Tibial artery (tissue), 4 donors: Measurements from ENCODE around the gene KIF3B.
"Not testable (repeated sequence)": the region's sequence is repeated elsewhere in the genome, so short reads cannot be mapped to it uniquely, and the experiment has no call there.

ENCODE experiments used
- DNase-seq, 2 donors: peaks; one replicate each; pipeline ENCODE4 v3.0.0-alpha.2; 2019
- H3K27ac ChIP-seq, 2 donors: fragments of 200-600 bp; sonication (generic) in 1 of 2; 1 replicate in 1 of 2; 2 replicates in 1 of 2; pipeline ENCODE4 v1.5.1; 2018 to 2019; ENCODE audit warnings: mild to moderate bottlenecking in 1 of 2
- H3K27me3 ChIP-seq, 2 donors: fragments of 200-600 bp; sonication (generic) in 1 of 2; one replicate each; pipeline versions ENCODE4 v1.5.1 to v1.6.0; 2016 to 2019
- H3K36me3 ChIP-seq, 3 donors: fragments of 200-600 bp; sonication (generic) in 2 of 3; one replicate each; pipeline ENCODE4 v1.5.1; 2016 to 2019; ENCODE audit warnings: mild to moderate bottlenecking in 2 of 3
- H3K4me1 ChIP-seq, 4 donors: fragments of 200-600 bp; sonication (generic) in 2 of 4; 1 replicate in 3 of 4; 2 replicates in 1 of 4; pipeline ENCODE4 v1.5.1; 2016 to 2019
- H3K4me3 ChIP-seq, 2 donors: fragments of 200-600 bp; sonication (generic) in 1 of 2; 1 replicate in 1 of 2; 2 replicates in 1 of 2; pipeline ENCODE4 v1.5.1; 2018 to 2019; ENCODE audit warnings: mild to moderate bottlenecking in 2 of 2
- H3K9me3 ChIP-seq, 3 donors: fragments of 200-600 bp; sonication (generic) in 1 of 3; one replicate each; pipeline ENCODE4 v1.5.1; 2016 to 2019
- intact Hi-C: fragments of 100-400 bp; cut with DNase I; formaldehyde crosslinking; loops from one replicate; pipeline ENCODE4 v1.15.0; 2023; ENCODE audit warnings: low total_unique reads
- TF ChIP-seq, protein P1 (sequence below), 2 experiments: fragments of 200-600 bp in 1 of 2; fragments of 450-650 bp in 1 of 2; IDR thresholded peaks; one replicate each; pipeline ENCODE4 v1.5.1; 2017 to 2019; ENCODE audit warnings: antibody characterized with exemption in 2 of 2, mild to moderate bottlenecking in 1 of 2, moderate library complexity in 1 of 2

KIF3B gene

DNA sequence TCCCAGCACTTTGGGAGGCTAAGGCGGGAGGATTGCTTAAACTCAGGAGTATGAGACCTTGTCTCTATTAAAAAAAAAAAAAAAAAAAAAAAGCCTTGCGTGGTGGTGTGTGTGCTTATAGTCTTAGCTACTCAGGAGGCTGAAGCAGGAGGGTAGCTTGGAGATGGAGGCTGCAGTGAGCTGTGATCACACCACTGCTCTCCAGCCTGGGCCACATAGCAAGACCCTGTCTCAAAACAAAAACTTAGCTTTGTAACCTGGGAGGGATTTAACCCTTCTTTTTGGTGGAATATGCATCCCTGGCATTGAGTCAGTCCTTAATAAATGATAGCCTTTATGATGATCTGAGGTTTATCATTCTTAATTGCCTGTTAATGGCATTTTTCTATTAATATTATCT, 93.4 kb downstream of the KIF3B start:
- DNase-seq: no peak
- H3K36me3 ChIP-seq: peaks cover 23 to 60% (median 25%) of the 10 kb centered on the region in 3 donors
- no peaks in the 10 kb centered on the region for H3K9me3 ChIP-seq
- no peak overlapping the region for H3K4me3 ChIP-seq
- TF ChIP-seq, protein P1, sequence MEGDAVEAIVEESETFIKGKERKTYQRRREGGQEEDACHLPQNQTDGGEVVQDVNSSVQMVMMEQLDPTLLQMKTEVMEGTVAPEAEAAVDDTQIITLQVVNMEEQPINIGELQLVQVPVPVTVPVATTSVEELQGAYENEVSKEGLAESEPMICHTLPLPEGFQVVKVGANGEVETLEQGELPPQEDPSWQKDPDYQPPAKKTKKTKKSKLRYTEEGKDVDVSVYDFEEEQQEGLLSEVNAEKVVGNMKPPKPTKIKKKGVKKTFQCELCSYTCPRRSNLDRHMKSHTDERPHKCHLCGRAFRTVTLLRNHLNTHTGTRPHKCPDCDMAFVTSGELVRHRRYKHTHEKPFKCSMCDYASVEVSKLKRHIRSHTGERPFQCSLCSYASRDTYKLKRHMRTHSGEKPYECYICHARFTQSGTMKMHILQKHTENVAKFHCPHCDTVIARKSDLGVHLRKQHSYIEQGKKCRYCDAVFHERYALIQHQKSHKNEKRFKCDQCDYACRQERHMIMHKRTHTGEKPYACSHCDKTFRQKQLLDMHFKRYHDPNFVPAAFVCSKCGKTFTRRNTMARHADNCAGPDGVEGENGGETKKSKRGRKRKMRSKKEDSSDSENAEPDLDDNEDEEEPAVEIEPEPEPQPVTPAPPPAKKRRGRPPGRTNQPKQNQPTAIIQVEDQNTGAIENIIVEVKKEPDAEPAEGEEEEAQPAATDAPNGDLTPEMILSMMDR (IDR thresholded peaks at IDR 0.05): no peak
- intact Hi-C loops: no loop called here
- H3K27ac ChIP-seq: no peak overlapping the region
- H3K27me3 ChIP-seq: no peaks in the 10 kb centered on the region
- H3K4me1 ChIP-seq: peaks cover 0 to 22% (median 12%) of the 10 kb centered on the region in 4 donors

DNA sequence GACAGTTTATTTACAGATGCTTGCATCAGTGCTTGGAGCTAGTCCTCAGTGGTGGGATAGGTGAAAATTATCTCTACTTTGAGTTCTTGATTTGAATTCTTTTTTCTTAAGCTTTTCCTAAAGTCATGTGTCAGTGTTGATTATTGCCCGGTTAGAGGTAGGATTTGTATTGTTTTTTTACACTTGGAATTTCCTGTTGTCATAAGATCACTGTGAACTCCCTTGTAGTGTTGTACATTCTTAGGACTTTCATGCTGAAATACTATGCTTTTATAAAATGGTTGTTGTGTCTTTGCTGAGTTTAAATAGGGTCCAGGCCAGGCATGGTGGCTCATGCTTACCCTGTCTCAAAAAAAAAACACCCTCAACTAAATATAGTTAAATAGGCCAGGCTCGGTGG, 101.0 kb downstream of the KIF3B start:
- H3K27ac ChIP-seq: no peak overlapping the region
- no peak overlapping the region for H3K4me3 ChIP-seq
- TF ChIP-seq, protein P1 (IDR thresholded peaks at IDR 0.05): no peak
- H3K9me3 ChIP-seq: no peaks in the 10 kb centered on the region
- H3K27me3 ChIP-seq: no peaks in the 10 kb centered on the region
- intact Hi-C loops: no loop called here
- no peak for DNase-seq
- H3K36me3 ChIP-seq: peaks cover 13 to 45% (median 19%) of the 10 kb centered on the region in 3 donors
- peaks cover 0 to 9% (median 0%) of the 10 kb centered on the region in 4 donors for H3K4me1 ChIP-seq

DNA sequence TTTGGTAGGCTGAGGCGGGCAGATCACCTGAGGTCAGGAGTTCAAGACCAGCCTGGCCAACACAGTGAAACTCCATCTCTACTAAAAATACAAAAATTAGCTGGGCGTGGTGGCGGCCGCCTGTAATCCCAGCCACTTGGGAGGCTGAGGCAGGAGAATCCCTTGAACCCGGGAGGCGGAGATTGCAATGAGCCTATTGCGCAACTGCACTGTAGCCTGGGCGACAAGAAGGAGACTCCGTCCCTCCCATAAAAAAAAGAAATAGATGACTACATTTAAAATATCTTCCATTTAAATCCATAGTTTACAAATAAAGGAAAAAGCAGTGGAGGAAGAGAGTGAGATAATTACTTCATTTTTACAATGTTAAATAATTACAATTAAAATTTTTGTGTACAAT, 102.6 kb downstream of the KIF3B start:
- H3K27ac ChIP-seq, H3K27me3 ChIP-seq, intact Hi-C loops, DNase-seq, H3K4me3 ChIP-seq, H3K9me3 ChIP-seq: not testable (repeated sequence)
- H3K36me3 ChIP-seq: peaks cover 5 to 30% (median 8%) of the 10 kb centered on the region in 3 donors
- H3K4me1 ChIP-seq: peaks cover 0 to 19% (median under 1%) of the 10 kb centered on the region in 4 donors

DNA sequence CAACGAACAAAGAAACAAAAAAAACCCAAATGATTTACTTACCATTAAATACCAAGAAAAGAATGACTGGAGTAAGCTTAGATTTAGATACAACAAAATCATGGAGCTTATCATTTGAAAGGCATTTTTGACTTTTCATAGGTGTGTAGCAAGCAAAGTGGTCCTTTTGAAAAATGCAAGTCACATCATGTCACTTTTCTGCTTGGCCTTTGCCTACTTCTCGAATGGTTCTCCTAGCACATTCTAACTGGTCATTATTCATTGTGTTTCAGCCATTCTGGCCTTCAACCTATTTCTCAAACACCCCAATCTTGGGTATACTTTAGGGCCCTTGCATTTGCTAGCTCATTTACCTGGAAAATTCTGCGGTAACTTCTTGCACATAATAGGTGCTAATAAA, 103.3 kb downstream of the KIF3B start:
- Histone ChIP-seq H3K27me3 (no peaks in the 10 kb centered on the region), H3K36me3 (peaks cover 3 to 23% (median 7%) of the 10 kb centered on the region in 3 donors), H3K27ac (no peak overlapping the region), H3K9me3 (no peaks in the 10 kb centered on the region), H3K4me3 (no peak overlapping the region), H3K4me1 (peaks cover 0 to 26% (median 4%) of the 10 kb centered on the region in 4 donors)
- intact Hi-C loops: no loop called here
- TF ChIP-seq, protein P1 (IDR thresholded peaks at IDR 0.05): no peak
- no peak for DNase-seq

DNA sequence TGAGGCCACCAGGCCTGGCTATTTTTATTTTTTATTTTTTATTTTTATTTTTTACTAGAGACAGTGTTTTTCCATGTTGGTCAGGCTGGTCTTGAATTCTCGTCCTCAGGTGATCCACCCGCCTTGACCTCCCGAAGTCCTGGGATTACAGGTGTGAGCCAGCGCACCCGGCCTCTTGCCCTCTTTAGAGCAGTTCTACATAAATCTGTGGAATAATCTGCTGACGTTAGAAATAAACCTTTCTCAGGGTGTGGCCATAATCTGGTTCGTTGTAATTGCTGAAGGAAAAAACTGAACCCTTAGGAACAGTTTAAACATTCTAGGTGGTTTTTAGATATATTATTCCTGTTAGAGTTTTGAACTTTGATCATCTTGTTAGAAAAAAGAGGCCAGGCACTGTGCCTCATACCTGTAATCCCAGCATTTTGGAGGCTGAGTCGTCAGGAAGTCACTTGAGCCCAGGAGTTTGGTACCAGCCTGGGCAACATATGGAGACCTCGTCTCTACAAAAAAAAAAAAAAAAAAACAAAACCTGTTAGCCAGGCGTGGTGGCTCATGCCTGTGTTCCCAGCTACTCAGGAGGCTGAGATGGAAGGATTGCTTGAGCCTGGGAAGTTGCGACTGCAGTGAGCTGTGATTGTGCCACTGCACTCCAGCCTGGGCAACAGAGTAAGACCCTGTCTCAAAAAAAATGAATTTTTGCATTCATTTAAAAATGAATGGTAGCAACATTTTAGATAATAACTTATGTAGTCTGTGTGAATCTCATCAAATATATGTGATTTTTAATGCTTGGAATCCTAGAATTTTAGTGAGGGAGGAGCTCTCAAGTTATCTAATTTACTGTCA, 104.9 kb downstream of the KIF3B start:
- H3K9me3 ChIP-seq: no peaks in the 10 kb centered on the region
- peaks cover 0 to 42% (median 7%) of the 10 kb centered on the region in 4 donors for H3K4me1 ChIP-seq
- TF ChIP-seq, protein P1 (IDR thresholded peaks at IDR 0.05): no peak
- no peaks in the 10 kb centered on the region for H3K27me3 ChIP-seq
- DNase-seq: no peak
- no peak overlapping the region for H3K27ac ChIP-seq
- intact Hi-C loops: no loop called here
- no peak overlapping the region for H3K4me3 ChIP-seq
- H3K36me3 ChIP-seq: peaks cover 0 to 15% (median 3%) of the 10 kb centered on the region in 3 donors

DNA sequence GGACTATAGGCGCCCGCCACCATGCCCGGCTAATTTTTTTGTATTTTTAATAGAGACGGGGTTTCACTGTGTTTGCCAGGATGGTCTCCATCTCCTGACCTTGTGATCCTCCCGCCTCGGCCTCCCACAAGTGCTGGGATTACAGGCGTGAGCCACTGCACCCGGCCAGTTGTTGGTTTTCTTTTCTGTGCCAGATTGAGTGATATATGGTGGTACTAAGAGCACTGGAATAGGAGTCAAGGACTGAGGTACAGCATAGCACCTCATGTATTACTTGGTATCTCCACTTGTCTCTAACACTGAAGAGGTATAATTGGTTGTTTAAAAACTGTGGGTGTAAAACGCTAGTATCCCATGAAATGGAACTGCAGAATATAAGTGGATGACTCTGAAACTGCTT, 106.0 kb downstream of the KIF3B start:
- H3K36me3 ChIP-seq: peaks cover 0 to 15% (median 3%) of the 10 kb centered on the region in 3 donors
- H3K27me3 ChIP-seq, intact Hi-C loops, H3K27ac ChIP-seq, DNase-seq, H3K9me3 ChIP-seq, H3K4me3 ChIP-seq: not testable (repeated sequence)
- H3K4me1 ChIP-seq: peaks cover 0 to 44% (median 10%) of the 10 kb centered on the region in 4 donors
